ENCODE results near the gene PDE2A.

The PDE2A gene

DNA sequence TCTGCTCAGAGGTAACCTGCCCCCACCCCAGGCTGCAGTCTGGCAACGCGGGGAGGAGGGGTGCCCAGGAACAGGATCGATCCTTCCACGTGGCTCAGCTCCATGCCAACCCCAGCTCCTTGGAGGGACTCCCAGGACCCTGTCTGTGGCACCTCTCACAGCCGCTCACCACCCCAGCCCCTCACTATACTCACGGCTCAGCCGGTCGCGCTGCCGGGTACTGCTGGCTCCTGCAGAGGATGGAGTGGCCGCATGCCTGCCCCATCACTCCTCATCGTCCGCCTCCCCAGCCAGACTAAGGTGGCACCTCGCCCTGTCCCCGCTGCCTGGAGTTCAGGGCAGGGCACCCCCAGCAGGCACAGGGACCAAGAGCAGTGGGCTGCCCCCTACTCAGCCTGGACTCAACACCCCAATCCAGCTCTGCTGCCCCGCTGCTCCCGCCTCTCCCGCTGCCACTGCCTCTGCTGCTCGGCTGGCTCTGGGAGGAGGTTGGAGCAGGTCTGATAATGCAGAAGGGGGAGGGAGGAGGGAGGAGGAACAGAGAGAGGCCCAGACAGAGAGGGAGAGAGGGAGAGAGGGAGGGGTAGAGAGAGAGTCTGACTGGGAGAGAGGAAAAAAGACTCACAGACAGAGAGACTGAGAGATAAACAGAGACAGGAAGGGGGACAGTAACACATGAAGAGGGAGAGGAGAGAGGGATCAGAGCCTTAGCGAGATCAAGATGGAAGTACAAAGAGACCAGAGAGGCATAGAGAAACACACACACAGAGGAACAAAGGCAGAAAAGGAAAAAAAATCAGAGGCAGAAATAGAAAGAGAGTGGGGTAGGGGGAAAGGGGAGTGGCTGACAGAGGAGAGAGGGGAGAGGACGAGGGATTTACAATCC is at the start of gene PDE2A:
PDE2A (minus strand) TSS at position 480 of the 886 bp plus-strand sequence; CDS start at position 265, 215 bp downstream.
- DNase-seq (ENCODE audit: low spot score), result no peak

GRCh38 chr11:72723508-72723907 is 49.3 kb upstream of the PDE2A start:
- DNase-seq (ENCODE audit: low spot score), result no peak

GRCh38 chr11:72722050-72722748 is 48.0 kb upstream of the PDE2A start:
- DNase-seq (ENCODE audit: low spot score), result peak; percentile 80

- no peak for DNase-seq (ENCODE audit: low spot score)
Measured at GRCh38 chr11:72721689-72722049, 47.4 kb upstream of the PDE2A start.

DNA sequence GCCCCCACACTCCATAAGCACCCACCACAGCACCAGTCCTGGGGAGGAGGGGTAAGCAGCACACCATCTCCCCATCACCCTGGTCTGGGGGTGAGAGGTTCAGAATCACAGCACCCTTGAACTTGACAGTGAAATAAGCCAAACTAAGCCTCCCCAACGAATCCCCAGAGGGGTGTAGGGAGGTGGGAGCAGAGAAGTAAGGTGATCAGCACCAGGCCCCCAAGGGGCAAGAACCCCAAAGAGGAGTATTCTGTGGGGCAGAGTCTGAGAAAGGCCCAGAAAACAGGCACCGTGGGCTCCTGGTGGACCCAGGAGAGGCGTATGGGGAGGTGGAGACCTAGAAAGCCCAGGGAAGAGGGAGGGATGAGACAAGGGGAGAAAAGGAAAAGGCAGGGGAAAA is 47.1 kb upstream of the PDE2A start:
- DNase-seq (ENCODE audit: low spot score), result no peak

DNA sequence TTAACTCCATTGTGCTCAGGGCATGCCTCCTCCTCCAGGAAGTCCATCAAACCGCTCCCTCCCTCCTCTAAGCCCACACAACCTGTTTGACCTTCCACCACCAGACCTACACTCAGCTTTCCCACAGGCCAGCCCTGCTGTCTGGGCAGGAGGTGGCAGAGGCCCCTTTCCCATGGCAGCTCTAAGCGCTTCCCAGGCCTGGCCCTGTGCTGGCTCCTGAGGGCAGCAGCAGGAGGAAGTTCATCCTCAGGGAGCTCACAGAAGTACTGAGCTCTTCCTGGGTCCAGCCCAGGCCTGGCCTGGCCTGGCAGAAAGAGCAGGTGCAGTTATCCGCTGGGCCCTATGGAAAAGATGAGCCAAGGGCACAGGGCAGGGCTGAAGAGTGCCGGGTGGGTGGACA is 46.6 kb upstream of the PDE2A start:
- DNase-seq (ENCODE audit: low spot score), result no peak

GRCh38 chr11:72720047-72720446 is 45.8 kb upstream of the PDE2A start:
- no peak for DNase-seq (ENCODE audit: low spot score)

DNA sequence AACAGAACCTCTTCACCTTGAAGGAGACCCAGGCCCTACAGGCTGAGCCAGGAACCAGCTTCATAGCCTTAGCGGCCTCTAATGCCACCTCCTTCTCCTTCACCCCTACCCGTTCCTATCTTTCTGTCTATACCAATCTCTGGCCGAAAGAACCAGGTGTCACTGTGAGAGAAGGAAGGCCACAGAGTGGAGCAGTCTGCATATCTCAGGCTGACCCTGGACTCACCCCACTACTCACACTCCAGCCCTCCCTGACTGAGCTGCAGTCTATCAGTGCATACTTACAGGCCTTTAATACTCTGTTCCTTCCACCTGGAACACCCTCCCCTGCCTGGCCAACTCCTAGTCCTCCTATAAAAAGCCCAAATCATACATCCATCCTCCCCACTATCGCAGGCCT is 45.3 kb upstream of the PDE2A start:
- no peak for DNase-seq (ENCODE audit: low spot score)

DNA sequence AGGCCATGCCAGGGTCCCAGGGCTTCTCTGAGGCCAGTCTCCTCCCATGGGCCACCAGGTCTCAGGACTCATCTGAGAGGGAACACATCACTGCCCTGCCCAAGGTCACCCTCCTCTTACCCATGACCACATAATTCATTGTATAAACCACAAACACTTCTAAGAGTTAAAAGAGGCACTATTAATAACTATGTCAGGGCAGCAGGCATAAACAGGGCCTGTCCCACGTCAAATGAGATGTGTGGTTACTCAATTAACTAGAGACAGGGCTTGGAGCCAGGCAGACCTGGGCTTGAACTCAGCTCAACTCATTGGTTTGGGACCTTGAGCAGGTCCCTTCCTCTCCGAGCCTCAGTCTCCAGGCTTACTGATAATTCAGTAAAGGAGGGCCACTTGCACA is 44.9 kb upstream of the PDE2A start:
- DNase-seq (ENCODE audit: low spot score), result no peak

- DNase-seq (ENCODE audit: low spot score), result no peak
Measured at GRCh38 chr11:72718101-72718501, 43.9 kb upstream of the PDE2A start.

DNA sequence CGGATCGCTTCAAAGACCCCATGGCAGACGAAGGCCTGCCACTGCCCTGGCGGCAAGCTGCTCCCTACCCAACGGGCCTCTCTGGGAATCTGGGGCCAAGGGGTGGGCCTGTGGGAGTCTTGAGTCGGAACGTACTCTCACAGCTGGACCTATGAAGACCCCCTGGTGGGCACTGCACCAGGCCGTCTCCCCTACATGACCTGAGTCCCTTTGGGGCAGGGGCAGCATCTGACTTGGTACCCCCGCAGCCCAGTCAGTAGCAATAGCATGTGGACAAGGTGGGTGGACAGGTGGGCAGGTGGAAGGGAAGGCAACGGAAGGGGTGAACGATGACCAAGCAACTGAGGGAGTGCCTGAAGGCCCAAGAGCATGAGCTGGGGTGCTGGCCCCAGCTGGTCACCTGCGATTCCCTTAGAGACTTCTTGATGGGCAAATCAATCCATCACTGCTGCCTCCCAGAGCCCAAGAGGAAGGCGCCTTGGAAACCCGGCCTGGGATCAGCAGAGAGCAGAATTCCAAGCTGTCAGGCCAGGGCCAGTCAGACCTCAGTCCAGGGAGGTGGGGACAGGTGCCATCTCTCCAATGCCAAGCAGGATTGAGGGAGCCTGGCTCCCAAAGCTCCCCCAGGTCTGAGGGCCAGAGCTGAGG is 42.7 kb upstream of the PDE2A start:
- DNase-seq (ENCODE audit: low spot score), result no peak

DNA sequence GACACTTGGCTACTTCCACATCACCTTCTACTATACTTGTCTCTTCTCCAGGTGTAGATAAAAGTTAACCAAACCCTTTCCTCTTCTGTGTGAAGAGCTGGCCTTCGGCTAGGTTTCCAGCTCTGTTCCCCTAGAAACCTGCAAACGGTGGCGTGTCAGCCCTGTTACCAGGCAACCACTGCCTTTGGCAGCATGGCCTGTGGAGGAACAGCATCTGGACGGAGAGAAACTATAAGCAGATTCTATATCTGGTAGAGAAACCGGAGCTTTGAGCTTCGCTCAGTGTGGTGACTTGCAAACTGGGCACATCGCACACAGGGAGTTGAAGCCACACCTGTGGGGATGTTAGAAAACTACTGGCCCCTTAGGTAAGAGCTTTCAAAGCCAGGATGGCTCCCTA is 42.1 kb upstream of the PDE2A start:
- no peak for DNase-seq (ENCODE audit: low spot score)

DNA sequence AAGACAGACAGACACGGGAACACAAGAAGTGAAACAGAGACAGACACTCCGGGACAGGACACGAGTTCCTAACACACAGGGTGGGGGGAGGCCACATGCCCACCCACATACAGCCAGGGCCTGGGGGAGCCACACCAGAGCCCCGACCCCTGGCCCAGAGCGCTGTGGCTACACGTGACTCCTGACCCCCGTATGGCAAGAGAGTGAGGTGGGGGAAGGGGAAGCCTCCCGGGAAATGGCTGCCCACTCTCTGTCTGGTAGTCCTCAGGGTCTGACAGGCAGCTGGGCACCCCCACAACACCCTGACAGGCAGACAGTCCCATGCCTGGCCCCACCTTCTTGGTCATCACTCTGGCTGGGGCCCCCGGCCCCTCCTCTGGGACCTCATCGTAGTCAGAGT is 38.6 kb upstream of the PDE2A start:
- no peak for DNase-seq (ENCODE audit: low spot score)

GRCh38 chr11:72712168-72712751 is 38.0 kb upstream of the PDE2A start:
- no peak for DNase-seq (ENCODE audit: low spot score)

GRCh38 chr11:72711141-72711540 is 36.9 kb upstream of the PDE2A start:
- DNase-seq (ENCODE audit: low spot score), result no peak

DNA sequence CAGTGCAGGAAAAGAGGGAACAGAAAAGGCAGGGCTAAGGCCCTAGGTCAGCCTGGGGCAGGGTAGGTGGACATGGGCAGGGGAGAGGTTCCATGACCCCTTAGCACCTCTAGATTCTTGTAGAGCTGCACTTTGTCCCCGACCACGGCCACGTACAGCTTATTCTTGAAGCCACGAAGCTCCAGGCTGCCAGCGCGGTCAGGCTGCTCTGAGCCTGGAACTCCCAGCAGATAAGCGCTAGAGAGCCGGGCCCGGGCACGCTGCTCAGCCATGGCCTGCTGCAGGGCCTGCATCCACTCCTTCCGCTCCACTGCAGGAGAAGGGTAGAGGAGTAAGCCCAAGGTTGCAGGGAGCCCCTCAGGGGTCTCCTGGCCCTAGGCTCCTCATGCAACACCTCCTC is 36.1 kb upstream of the PDE2A start:
- DNase-seq (ENCODE audit: low spot score), result no peak

DNA sequence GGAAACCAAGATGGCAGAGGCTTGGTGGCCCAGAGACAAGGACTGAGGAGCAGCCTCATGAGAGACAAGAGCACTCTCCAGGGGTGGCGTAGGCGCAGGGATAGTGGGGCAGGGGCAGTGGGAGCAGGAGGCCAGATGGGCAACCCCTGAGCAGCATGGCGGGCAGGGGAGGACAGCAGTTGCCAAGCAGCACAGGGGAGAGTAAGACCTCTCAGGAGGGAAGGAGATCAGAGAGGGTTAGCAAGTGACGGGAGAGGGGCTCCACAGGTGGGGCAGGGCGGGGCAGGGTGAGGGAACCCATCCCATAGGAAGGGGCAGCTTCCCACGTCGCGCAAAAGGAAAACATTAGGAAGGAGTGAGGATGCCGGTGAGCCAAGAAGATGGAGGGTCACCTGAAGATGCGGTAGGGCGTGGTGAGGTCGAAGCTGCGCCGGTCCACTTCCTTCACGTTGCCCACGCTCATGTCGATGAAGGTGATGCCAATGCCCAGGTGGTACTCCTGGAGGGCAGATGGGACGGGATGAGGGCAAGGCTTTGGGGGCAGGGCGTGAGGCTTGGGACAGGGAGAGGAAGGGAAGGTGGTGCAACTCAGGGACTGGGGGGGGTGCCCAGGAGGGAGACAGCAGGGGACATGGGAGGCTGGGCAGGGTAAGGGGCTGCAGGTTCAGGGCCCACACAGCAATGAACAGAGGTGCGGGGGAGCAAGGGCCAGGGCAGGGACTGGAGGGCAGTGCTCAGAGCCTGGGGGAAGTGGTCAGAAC is 35.4 kb upstream of the PDE2A start:
- DNase-seq (ENCODE audit: low spot score), result no peak

- DNase-seq (ENCODE audit: low spot score), result no peak
Measured at GRCh38 chr11:72707032-72707431, 32.8 kb upstream of the PDE2A start.

DNA sequence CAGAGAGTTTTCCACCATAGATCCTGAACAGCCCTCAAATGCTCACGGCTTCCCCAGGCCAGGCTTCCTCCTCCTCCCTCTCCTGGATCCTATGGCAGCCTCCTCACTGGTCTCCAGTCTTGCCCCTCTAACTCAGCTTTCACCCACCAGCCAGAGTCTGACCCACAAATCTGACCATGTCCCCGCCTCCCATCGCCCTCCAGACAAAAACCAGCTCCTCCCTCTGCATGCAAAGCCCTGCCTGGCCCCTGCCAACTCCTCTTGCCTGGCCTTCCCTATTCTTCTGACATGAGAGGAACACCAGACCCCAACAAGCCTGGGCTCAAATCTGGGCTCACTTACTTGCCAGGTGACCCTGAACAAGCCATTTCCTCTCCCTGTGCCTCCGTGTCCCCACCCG is 32.4 kb upstream of the PDE2A start:
- DNase-seq (ENCODE audit: low spot score), result no peak

DNA sequence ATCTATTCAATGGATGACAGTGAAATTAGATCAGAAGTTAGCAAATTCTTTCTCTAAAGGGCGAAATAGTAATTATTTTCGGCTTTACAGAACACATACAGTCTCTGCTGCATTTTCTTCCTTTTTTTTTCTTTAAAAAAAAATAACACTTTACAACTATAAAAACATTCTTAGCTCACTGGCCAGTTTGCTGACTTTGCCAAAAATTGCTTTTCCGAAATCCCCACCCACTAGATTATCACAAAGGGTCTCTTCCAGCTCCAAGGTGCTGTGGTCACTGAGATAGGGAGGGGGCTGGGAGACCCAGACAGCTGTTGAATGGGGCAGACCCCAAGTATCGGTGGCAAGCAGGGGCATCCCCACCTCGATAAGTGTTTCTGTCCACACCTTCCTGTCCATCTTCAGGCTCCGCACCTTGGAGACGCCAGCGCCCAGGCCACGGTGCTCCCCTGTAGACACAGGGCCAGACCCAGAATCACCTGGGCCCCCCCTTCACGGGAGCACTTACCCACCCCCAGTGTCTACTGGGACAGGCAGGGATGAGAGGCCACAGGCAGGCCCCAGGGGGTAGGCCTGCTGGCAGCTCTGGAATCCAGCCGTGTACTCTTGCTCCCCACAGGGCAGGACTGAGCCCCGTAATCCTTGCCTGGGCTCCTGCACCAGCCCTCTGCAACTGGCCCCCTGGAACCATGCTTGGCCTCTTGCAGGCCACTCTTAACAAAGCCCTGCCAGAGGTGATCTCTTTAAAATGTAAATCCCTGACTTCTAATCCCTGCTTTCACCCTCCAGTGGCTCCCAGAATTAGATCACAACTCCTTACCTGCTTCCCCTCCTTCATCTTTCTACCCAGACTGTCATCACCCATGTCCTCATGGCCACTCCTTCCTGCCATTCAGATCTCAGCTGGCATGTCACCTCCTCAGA is 31.5 kb upstream of the PDE2A start:
- no peak for DNase-seq (ENCODE audit: low spot score)

DNA sequence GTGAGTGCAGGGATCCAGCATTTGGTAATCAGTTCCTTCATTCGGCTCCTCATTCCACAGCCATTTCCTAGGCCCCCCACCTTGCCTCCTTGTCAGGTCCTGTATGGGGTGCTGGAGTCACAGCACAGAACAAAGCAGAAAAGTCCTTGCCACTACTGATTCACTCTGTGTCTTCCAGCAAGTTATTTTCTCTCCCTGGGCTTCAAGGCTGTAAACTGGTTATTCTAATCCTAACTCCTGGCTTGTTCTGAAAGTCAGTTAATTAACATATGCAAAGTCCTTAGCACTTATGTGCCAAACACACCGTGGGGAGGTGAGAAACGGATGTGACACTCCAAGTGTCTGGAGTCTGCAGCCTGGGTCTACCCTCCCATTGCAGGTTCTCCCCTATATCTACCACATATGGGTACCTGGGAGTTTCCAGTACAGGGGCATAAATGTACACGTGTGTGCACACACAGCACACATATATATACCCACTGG is 30.6 kb upstream of the PDE2A start:
- no peak for DNase-seq (ENCODE audit: low spot score)
